Parathyroid adenoma (tissue), 2 donors: ENCODE measurements around the gene NEO1.

ENCODE experiments used
- H2AFZ ChIP-seq: fragments of 300-600 bp; sonication (generic); one replicate; pipeline ENCODE4 v1.7.0; 2017; ENCODE audit warnings: antibody characterized with exemption, mild to moderate bottlenecking
- H3K27ac ChIP-seq: fragments of 300-600 bp; sonication (generic); one replicate; pipeline ENCODE4 v1.7.0; 2017
- H3K27me3 ChIP-seq: fragments of 300-600 bp; sonication (generic); one replicate; pipeline ENCODE4 v1.7.0; 2017; ENCODE audit warnings: low read length; ENCODE audit not compliant: control insufficient read depth, insufficient read depth
- H3K36me3 ChIP-seq: fragments of 300-600 bp; sonication (generic); one replicate; pipeline ENCODE4 v1.7.0; 2017; ENCODE audit warnings: low read length; ENCODE audit not compliant: control insufficient read depth, insufficient read depth
- H3K4me1 ChIP-seq: fragments of 300-600 bp; sonication (generic); one replicate; pipeline ENCODE4 v1.7.0; 2017; ENCODE audit warnings: control low read depth
- H3K4me2 ChIP-seq: fragments of 300-600 bp; sonication (generic); one replicate; pipeline ENCODE4 v1.7.0; 2017; ENCODE audit warnings: low read length
- H3K4me3 ChIP-seq: fragments of 300-600 bp; sonication (generic); one replicate; pipeline ENCODE4 v1.7.0; 2017; ENCODE audit warnings: low read depth, low read length
- H3K79me2 ChIP-seq: fragments of 300-600 bp; sonication (generic); one replicate; pipeline ENCODE4 v1.7.0; 2017; ENCODE audit warnings: control low read depth
- H3K9ac ChIP-seq: fragments of 300-600 bp; sonication (generic); one replicate; pipeline ENCODE4 v1.7.0; 2017; ENCODE audit warnings: mild to moderate bottlenecking
- H3K9me3 ChIP-seq: fragments of 300-600 bp; sonication (generic); one replicate; pipeline ENCODE4 v1.7.0; 2017; ENCODE audit warnings: low read length; ENCODE audit not compliant: control insufficient read depth
- TF ChIP-seq, protein P1 (sequence below): fragments of 300-600 bp; sonication (generic); IDR thresholded peaks from one replicate; pipeline ENCODE4 v1.7.0; 2017; ENCODE audit warnings: antibody characterized with exemption, mild to moderate bottlenecking
- donor health status: primary hyperparathyroidism.

Gene NEO1

GRCh38 chr15:73072894-73073293 is 20.6 kb downstream of the NEO1 start:
- no peak overlapping the region for H2AFZ ChIP-seq
- no peaks in the 10 kb centered on the region for H3K36me3 ChIP-seq
- H3K9me3 ChIP-seq = no peaks in the 10 kb centered on the region
- H3K4me1 ChIP-seq = peaks cover 3% of the 10 kb centered on the region
- H3K4me2 ChIP-seq = no peak overlapping the region
- H3K27ac ChIP-seq = no peak overlapping the region
- TF ChIP-seq, protein P1, sequence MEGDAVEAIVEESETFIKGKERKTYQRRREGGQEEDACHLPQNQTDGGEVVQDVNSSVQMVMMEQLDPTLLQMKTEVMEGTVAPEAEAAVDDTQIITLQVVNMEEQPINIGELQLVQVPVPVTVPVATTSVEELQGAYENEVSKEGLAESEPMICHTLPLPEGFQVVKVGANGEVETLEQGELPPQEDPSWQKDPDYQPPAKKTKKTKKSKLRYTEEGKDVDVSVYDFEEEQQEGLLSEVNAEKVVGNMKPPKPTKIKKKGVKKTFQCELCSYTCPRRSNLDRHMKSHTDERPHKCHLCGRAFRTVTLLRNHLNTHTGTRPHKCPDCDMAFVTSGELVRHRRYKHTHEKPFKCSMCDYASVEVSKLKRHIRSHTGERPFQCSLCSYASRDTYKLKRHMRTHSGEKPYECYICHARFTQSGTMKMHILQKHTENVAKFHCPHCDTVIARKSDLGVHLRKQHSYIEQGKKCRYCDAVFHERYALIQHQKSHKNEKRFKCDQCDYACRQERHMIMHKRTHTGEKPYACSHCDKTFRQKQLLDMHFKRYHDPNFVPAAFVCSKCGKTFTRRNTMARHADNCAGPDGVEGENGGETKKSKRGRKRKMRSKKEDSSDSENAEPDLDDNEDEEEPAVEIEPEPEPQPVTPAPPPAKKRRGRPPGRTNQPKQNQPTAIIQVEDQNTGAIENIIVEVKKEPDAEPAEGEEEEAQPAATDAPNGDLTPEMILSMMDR = no peak
- H3K9ac ChIP-seq = no peak overlapping the region
- no peaks in the 10 kb centered on the region for H3K27me3 ChIP-seq
- H3K4me3 ChIP-seq = no peak overlapping the region
- no peaks in the 10 kb centered on the region for H3K79me2 ChIP-seq

- Histone ChIP-seq H3K4me3 (no peak overlapping the region), H3K36me3 (no peaks in the 10 kb centered on the region), H3K27me3 (no peaks in the 10 kb centered on the region), H3K4me2 (no peak overlapping the region), H3K79me2 (no peaks in the 10 kb centered on the region), H3K9ac (no peak overlapping the region), H3K4me1 (peaks cover 3% of the 10 kb centered on the region), H3K9me3 (no peaks in the 10 kb centered on the region), H2AFZ (no peak overlapping the region), H3K27ac (no peak overlapping the region)
- TF ChIP-seq, protein P1 = no peak
Measured at GRCh38 chr15:73074241-73074640, 22.0 kb downstream of the NEO1 start.

- Histone ChIP-seq H3K27ac (no peak overlapping the region), H3K79me2 (no peaks in the 10 kb centered on the region), H3K4me1 (peaks cover 3% of the 10 kb centered on the region), H2AFZ (no peak overlapping the region), H3K36me3 (no peaks in the 10 kb centered on the region), H3K4me3 (no peak overlapping the region), H3K9ac (no peak overlapping the region), H3K9me3 (no peaks in the 10 kb centered on the region), H3K27me3 (no peaks in the 10 kb centered on the region), H3K4me2 (no peak overlapping the region)
- TF ChIP-seq, protein P1 = no peak
Measured at GRCh38 chr15:73075160-73075859, 23.0 kb downstream of the NEO1 start.

GRCh38 chr15:73078291-73078690 is 26.0 kb downstream of the NEO1 start:
- H3K9ac ChIP-seq = no peak overlapping the region
- no peak overlapping the region for H2AFZ ChIP-seq
- H3K27me3 ChIP-seq = no peaks in the 10 kb centered on the region
- no peaks in the 10 kb centered on the region for H3K79me2 ChIP-seq
- TF ChIP-seq, protein P1 = no peak
- H3K4me3 ChIP-seq = no peak overlapping the region
- H3K27ac ChIP-seq = no peak overlapping the region
- H3K9me3 ChIP-seq = no peaks in the 10 kb centered on the region
- no peak overlapping the region for H3K4me2 ChIP-seq
- no peaks in the 10 kb centered on the region for H3K36me3 ChIP-seq
- H3K4me1 ChIP-seq = peaks cover 3% of the 10 kb centered on the region

GRCh38 chr15:73078722-73079121 is 26.5 kb downstream of the NEO1 start:
- Histone ChIP-seq H3K27me3 (no peaks in the 10 kb centered on the region), H3K9me3 (no peaks in the 10 kb centered on the region), H3K9ac (no peak overlapping the region), H2AFZ (no peak overlapping the region), H3K4me2 (no peak overlapping the region), H3K27ac (no peak overlapping the region), H3K36me3 (no peaks in the 10 kb centered on the region), H3K4me1 (peaks cover 3% of the 10 kb centered on the region), H3K4me3 (no peak overlapping the region), H3K79me2 (no peaks in the 10 kb centered on the region)
- TF ChIP-seq, protein P1 = no peak
